GM19099 (cell line): ENCODE results near the gene CCDC24.

ENCODE experiments used
- POLR2A ChIP-seq: IDR thresholded peaks from 3 replicates; pipeline ENCODE4 v1.6.1; 2011; ENCODE audit warnings: low read depth; ENCODE audit not compliant: insufficient read length; ENCODE audit errors: extremely low read depth

CCDC24 gene

DNA sequence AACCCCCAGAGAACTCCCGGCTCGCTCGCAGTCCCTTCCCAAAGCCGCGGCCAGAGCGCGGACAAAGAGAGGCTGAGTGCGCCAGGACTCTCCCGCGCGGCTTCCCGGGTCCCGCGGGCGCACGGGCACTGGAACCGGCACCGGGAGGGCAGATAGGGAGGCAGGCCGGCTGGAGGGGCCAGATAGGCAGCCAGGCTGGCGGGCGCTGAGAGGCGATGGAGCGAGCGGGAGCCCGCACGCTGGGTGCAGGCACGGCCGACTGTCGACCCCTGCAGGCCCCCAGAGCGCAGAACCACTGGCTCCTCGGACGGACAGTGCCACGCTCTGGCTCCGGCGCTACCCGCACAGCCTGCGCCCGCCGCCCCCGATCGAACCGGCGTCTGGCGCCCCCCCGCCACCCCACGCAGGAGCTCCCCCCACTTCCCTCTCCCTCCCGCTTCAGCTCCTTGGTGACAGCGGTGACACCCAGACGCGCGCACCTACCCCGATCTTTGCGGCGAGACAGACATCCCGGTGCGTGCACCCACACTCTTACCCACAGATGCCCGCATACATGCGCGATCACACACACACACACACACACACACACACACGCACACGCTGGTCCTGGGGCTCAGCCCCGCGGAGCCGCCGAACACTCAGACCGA, 39.3 kb downstream of the CCDC24 start:
- no peak for TF ChIP-seq POLR2A

DNA sequence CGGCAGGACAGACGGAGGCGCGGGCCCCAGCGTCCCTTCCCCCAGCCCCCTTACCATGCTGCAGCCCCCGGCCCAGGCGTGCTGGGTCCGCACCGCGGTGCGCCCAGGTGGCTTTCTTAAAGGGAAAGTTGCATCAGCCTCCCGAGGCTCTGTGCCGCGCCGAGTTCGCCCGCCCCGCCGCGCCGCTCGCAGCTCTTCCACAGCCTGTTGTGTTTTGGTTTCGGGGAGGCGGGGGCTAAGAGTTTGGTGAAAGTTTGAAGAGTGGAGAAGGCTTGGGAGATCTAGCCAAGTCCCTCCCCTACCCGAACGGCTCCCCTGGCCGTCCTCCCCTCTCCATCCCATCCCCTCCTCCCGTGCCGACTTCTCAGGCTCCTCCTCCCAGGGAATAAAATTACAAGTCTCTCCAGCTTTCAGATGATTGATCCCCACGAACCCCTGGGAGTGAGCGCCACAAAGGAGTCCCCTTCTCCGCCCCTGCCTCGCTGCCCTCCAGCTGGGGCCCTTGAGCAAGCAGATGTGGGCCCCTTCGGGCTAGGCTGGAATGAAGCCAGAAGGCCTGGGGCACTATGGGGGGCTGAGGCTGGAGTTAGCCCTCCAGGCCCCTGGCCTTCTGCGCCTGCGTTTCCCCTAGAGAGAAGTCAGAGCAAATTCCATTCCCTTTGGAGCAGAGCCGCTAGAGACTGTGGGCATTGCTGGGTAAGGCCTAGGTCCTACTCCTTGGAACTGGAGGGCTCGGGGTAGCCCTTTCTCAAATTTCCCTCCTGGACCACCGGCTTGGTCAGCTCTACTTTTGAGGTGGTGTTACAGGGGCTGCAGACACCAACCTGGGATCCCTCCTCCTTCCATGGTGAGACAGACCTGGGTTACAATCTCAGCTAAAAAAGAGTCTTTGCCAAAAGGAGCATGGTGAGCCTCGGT, 40.1 kb downstream of the CCDC24 start, which contains the start of gene SLC6A9:
Gene SLC6A9, minus strand, starts transcription at position 211 of the 918 bp plus-strand sequence. CDS start 7,185 bp downstream, outside the sequence.
- no peak for TF ChIP-seq POLR2A

DNA sequence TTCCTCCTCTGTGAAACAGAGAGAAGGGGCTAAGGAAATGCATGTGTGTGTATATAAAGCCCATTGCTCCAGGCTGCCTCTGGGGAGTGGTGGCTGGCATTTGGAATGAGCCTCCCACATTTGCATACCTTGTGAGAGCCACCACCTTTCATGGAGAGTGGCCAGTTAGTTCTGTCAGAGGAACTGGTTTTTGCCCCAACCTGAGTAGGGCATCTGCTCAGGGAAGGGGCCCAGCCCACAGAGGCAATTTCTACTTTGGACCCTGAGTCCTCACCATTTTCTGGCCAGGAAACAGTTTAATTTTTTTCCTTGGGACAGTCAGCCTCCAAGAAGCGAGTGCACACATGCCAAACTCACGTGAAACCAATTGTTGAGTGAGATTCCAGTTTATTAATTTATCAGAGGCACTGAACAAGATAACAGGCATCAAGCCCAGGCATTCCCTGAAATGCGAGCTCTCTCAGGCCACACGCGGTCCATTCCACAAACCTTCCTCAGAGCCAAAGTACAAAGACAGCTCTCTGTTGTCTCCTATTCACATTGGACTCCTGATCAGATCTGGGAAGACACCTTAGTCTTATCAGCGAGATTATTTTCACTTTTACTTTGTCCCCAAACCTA, 40.9 kb downstream of the CCDC24 start:
- TF ChIP-seq POLR2A: no peak

DNA sequence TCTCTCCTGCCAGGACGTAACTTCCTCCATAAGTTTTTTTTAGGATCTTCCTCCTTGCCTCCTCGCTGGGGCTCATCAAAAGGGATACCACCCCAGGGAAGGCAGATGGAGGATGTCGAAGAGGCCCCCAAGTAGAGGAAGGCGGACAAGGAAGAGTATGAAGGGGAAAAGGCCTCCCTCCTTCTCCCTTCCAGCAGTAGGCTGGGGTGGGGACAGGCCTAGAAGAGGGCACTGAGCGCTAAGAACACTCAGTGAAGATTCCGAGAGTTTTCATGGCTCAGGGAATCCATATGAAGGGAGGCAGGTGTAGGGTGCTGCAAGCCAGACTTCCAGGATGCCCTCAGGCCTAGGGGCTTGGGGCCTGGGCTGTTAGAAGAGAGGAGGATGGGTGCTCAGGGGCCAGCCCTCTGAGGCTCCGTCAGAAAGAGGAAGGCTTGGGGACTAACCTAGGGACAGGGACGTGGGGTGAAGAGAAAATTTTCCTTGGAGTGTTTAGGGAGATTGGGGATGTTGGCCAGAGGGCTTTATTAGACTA, 41.7 kb downstream of the CCDC24 start:
- no peak for TF ChIP-seq POLR2A

DNA sequence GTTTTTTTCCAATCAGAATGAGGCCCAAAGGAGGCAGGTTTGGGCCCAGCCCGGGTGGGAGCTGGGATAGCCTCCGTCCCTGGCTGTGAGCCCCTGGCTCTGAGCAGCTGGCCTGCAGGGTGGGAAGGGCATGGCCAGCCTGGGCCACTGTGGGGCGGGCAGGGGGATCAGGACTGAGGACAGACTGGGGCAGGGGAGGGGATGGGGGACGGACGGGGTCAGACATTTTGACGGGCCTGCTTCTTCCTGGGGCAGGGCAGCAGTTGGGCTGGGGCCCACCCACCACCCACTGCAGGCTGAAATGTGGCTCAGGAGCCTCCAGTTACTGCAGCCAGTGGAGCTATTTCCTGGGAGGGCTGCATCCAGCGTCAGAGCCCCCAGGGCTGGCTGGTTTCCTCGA, 42.4 kb downstream of the CCDC24 start:
- no peak for TF ChIP-seq POLR2A

DNA sequence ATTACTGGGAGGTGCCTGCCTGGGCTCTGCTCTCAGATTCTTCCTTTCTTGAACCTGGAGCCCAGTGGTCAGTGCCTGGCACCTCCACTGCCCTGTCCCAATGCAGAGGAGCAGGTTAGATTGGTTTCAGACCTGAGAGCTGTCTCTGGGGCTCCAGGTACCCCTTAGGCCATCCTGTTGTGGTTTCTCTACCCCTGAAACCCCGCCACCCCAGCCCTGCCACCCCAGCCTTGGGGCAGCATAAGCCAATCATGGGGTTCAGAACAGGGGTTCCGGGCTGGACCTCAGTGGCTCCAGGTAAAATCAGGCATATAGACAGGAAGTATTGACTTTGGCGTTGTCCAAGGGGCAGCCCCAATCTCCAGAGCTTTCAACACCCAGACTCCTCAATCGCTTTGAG, 43.0 kb downstream of the CCDC24 start:
- no peak for TF ChIP-seq POLR2A

DNA sequence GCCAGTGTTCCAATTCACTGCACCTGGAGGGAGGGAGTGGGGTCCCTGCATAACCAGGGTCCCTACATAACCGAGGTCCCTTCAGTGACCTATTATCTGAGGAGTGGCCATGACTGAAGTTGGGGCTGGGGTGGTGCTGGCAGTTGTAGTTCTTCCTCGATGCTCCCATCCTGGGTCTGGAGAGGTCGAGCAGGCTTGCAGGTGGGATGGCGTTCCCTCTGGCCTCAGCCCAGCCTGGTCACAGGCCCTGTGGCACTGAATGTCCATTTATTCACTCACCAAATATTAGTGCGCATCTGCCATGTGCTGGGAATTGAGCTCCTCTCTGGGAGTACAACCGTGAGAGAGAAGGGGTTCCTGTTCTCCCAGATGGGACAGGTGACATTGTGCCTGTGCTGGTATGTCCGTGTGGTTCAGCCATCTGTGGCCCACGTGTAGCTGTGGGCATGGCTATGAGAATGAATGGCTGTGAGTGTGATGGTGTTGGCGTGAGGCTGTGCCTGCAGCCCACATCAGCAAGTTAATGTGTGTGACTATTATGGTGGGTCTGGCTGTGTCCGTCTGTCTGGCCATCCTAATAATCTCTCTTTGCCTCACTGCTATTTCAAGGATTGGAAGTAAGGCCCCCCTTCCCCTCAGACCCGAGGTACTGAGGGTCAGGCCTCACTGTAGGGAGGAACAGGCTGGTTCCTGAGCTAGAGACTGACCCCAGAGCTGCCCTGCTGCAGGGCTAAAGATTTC, 43.7 kb downstream of the CCDC24 start:
- TF ChIP-seq POLR2A: no peak

DNA sequence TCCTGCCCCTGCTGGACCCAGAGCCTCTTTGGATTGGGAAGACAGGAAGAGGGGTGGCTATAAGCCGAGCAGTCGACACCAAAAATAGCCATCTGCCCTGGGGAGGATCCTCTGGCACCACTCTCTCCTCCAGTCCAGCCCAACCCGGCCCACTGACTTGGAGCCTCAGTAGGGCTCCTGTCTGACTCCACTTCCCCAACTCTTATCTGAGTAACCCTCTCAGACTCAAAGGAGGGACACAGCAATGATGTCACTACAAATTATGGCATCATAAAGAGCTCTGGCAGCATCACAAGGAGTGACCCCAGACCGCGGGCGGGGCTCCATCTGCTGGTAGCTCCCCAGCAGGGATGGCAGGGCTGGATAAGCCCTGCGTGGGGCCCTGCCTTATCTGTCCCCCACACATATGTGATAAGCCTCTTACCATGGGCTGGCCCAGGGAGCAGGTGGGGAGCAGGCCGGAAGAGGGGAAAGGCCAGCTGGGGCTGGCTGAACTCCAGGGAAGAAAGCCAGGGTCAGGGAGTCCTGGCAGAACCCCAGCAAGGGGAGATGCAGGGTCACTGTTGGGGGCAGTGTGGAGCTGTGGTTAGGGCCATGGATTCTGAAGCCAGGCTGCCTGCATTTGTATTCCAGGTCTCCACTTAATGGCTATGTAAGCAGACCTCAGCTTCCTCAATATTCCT, 44.5 kb downstream of the CCDC24 start:
- no peak for TF ChIP-seq POLR2A

DNA sequence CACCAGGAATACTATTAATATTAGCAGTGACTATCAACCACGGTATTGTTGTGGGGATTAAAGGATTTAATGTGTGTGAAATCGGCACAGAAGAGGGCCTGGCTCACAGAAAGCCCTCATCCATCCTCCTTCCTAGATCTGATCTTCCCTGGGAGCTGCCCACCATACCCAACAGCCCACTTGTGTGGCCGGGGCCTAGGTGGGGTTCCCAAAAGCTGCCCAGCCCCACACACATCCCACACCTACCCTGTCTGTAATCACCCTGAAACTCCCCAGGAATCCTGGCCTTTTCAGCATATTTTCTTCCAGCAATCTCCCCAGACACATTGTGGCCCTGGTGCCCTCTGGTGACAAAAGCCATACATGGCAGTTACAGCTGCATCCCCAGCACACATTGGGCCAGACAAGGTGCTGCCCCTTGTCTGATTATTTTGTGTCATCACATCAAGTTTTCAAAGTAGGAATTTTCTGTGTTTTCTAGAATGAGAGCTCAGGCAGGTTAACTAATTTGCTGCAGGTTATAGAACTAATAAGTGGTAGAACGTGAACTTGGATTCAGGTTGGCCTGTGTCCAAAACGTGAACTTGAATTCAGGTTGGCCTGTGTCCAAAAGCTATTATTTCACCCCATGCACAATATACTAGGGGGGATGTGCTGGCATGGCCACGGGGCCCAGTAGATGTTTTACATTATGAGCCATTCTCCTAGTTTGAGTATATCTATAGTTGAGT, 45.2 kb downstream of the CCDC24 start:
- no peak for TF ChIP-seq POLR2A

DNA sequence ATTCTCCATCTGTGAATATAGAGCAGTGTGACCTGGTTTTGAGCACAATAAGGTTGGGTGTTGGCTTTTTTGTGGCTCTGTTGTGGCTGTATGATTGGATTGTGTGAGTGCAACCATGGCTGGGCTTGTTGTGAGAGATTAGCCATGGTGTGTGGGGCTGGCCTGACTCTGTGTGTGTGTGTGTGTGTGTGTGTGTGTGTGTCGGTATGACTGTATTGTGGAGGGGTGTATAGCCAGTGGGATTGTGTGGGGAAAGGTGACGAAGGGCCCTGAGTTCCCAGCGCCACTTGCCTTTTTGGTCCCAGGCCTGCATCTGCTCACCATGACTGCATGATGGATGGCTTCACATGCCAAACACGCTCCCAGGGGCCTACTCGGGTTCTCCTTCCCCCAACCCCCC, 45.8 kb downstream of the CCDC24 start:
- TF ChIP-seq POLR2A: no peak

DNA sequence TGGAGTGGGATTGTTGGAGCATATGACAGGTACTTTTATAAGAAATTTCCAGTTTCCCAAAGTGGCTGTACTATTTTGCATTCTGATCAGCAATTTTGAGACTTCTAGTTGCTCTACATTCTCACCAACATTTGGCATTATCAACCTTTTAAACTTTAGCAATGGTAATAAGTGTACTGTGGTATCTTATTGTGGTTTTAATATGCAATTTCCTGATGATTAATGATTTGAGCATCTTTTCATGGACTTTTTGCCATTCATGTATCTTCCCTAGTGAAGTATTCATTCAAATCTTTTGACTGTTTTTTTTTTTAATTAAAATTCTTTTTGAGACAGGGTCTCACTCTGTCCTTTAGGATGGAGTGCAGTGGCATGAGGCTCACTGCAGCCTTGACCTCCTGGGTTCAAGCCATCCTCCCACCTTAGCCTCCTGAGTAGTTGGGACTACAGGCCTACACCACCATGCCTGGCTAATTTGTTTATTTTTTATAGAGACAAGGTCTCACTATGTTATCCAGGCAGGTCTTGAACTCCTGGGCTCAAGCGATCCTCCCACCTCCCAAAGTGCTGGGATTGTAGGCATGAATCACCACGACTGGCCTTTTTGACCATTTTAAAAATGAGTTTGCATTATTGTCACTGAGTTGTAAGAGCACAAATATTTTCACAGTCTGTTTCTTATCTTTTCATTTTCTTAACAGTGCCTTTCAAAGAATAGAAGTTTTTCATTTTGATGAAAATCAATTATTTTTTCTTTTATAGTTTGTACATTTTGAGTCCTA, 47.7 kb downstream of the CCDC24 start:
- TF ChIP-seq POLR2A: no peak

DNA sequence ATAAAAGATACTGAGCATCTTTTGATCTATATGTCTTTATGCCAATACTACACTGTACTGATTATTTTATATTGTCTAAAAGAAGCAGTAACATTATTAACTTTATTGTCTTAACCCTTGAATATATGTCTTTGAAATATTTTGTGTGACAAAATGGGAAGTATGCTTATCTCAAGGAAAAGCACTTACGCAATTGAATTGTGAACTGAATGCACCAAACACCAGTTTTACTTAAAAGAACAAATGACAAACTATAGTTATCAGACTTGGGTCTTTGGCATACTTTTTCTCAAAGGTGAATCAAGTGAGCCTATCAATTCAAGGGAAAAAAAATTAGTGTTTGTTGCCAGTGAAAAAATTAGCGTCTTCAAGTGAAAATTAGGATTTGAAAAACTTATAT, 49.0 kb downstream of the CCDC24 start:
- no peak for TF ChIP-seq POLR2A

DNA sequence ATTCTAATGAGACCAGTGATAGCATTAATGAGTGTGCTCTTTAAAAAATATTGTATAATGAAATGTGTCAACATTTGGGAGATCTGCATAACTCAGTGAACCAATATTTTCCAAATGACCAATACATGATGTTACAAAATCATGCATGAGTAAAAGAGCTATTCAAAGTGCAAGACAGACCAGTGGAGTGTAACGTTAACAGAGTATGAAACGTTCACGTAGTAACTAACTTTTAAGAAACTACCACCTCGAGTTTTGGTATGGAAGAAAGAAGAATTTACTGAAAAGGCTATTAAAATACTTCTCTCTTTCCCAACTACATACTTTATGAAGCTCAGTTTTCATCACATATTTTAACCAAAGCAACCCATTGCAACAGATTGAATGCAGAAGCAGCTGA, 49.4 kb downstream of the CCDC24 start:
- no peak for TF ChIP-seq POLR2A
